Effector memory CD4-positive, alpha-beta T cell (primary cell): ENCODE results near the gene SLC1A2.
"Not testable (repeated sequence)": the region's sequence is repeated elsewhere in the genome, so short reads cannot be mapped to it uniquely, and the experiment has no call there.

Source experiments
- DNase-seq, 3 donors: peaks; one replicate each; pipeline ENCODE4 v3.0.0-alpha.2; 2020
- H3K27ac ChIP-seq: 2 replicates; pipeline ENCODE4 v1.7.0; 2013; ENCODE audit warnings: mild to moderate bottlenecking, low read length, moderate library complexity; ENCODE audit not compliant: insufficient read depth, poor library complexity, severe bottlenecking
- H3K27me3 ChIP-seq: replicated peaks from 2 replicates; pipeline ENCODE4 v1.7.0; 2013; ENCODE audit warnings: mild to moderate bottlenecking, low read length; ENCODE audit not compliant: insufficient read depth, control insufficient read depth, poor library complexity, severe bottlenecking
- H3K36me3 ChIP-seq: 2 replicates; pipeline ENCODE4 v1.7.0; 2013; ENCODE audit warnings: mild to moderate bottlenecking, low read length, moderate library complexity; ENCODE audit not compliant: control insufficient read depth, insufficient read depth
- H3K4me1 ChIP-seq: 2 replicates; pipeline ENCODE4 v1.7.0; 2013; ENCODE audit warnings: low read length, mild to moderate bottlenecking; ENCODE audit not compliant: control insufficient read depth, insufficient read depth, poor library complexity, severe bottlenecking
- H3K4me3 ChIP-seq: 2 replicates; pipeline ENCODE4 v1.7.0; 2013; ENCODE audit warnings: low read length, low read depth, mild to moderate bottlenecking; ENCODE audit not compliant: insufficient read depth, poor library complexity, severe bottlenecking
- H3K9me3 ChIP-seq: 2 replicates; pipeline ENCODE4 v1.7.0; 2013; ENCODE audit warnings: mild to moderate bottlenecking, low read length, moderate library complexity; ENCODE audit not compliant: control insufficient read depth

The SLC1A2 gene

GRCh38 chr11:35234460-35235156 is 184.8 kb downstream of the SLC1A2 start:
- H3K4me1 ChIP-seq = peaks cover 30% of the 10 kb centered on the region
- no peak overlapping the region for H3K27ac ChIP-seq
- peaks cover 13% of the 10 kb centered on the region for H3K9me3 ChIP-seq
- no peaks in the 10 kb centered on the region for H3K27me3 ChIP-seq
- no peak for DNase-seq
- no peak overlapping the region for H3K4me3 ChIP-seq
- peaks cover 26% of the 10 kb centered on the region for H3K36me3 ChIP-seq

GRCh38 chr11:35233518-35233917 is 185.8 kb downstream of the SLC1A2 start:
- H3K27me3 ChIP-seq = no peaks in the 10 kb centered on the region
- H3K27ac ChIP-seq = no peak overlapping the region
- H3K4me3 ChIP-seq = no peak overlapping the region
- DNase-seq = no peak
- peaks cover 37% of the 10 kb centered on the region for H3K36me3 ChIP-seq
- H3K9me3 ChIP-seq = peaks cover 13% of the 10 kb centered on the region
- peaks cover 30% of the 10 kb centered on the region for H3K4me1 ChIP-seq

- peaks cover 25% of the 10 kb centered on the region for H3K4me1 ChIP-seq
- H3K27me3 ChIP-seq = no peaks in the 10 kb centered on the region
- H3K4me3 ChIP-seq = no peak overlapping the region
- H3K9me3 ChIP-seq = peaks cover 13% of the 10 kb centered on the region
- no peak overlapping the region for H3K27ac ChIP-seq
- peaks cover 43% of the 10 kb centered on the region for H3K36me3 ChIP-seq
- no peak for DNase-seq
Observed at GRCh38 chr11:35232891-35233330, 186.4 kb downstream of the SLC1A2 start.

GRCh38 chr11:35231076-35231860 is 188.1 kb downstream of the SLC1A2 start:
- H3K36me3 ChIP-seq = peaks cover 55% of the 10 kb centered on the region

GRCh38 chr11:35230388-35230787 is 189.0 kb downstream of the SLC1A2 start:
- H3K9me3 ChIP-seq = peaks cover 13% of the 10 kb centered on the region
- peaks cover 1% of the 10 kb centered on the region for H3K4me1 ChIP-seq
- H3K4me3 ChIP-seq = no peak overlapping the region
- H3K27ac ChIP-seq = no peak overlapping the region
- no peak for DNase-seq
- peaks cover 64% of the 10 kb centered on the region for H3K36me3 ChIP-seq
- no peaks in the 10 kb centered on the region for H3K27me3 ChIP-seq

More at GRCh38 chr11:35231076-35231860, 188.1 kb downstream of the SLC1A2 start:
- Histone ChIP-seq H3K27ac (no peak overlapping the region), H3K4me1 (peaks cover 9% of the 10 kb centered on the region), H3K9me3 (peaks cover 13% of the 10 kb centered on the region), H3K27me3 (no peaks in the 10 kb centered on the region), H3K4me3 (no peak overlapping the region)
- DNase-seq = no peak

- Histone ChIP-seq H3K4me1 (no peaks in the 10 kb centered on the region), H3K27me3 (no peaks in the 10 kb centered on the region), H3K27ac (no peak overlapping the region), H3K36me3 (peaks cover 84% of the 10 kb centered on the region), H3K9me3 (peaks cover 7% of the 10 kb centered on the region), H3K4me3 (no peak overlapping the region)
- no peak for DNase-seq
Observed at GRCh38 chr11:35228328-35228725, 191.0 kb downstream of the SLC1A2 start.

- DNase-seq = no peak
- Histone ChIP-seq H3K9me3 (peaks cover 2% of the 10 kb centered on the region), H3K27me3 (no peaks in the 10 kb centered on the region), H3K36me3 (peaks cover 90% of the 10 kb centered on the region), H3K4me3 (no peak overlapping the region), H3K4me1 (no peaks in the 10 kb centered on the region), H3K27ac (no peak overlapping the region)
Observed at GRCh38 chr11:35227576-35228327, 191.6 kb downstream of the SLC1A2 start.

- peaks cover 93% of the 10 kb centered on the region for H3K36me3 ChIP-seq
- not testable (repeated sequence) for H3K9me3 ChIP-seq, H3K4me1 ChIP-seq, H3K27me3 ChIP-seq, H3K27ac ChIP-seq, H3K4me3 ChIP-seq, DNase-seq
Observed at GRCh38 chr11:35226756-35227155, 192.6 kb downstream of the SLC1A2 start.

GRCh38 chr11:35225946-35226520 is 193.3 kb downstream of the SLC1A2 start:
- no peaks in the 10 kb centered on the region for H3K27me3 ChIP-seq
- no peak overlapping the region for H3K27ac ChIP-seq
- peaks cover 93% of the 10 kb centered on the region for H3K36me3 ChIP-seq
- H3K4me3 ChIP-seq = no peak overlapping the region
- H3K9me3 ChIP-seq = no peaks in the 10 kb centered on the region
- no peak for DNase-seq
- no peaks in the 10 kb centered on the region for H3K4me1 ChIP-seq
